Panc1 (cell line): ENCODE results near the gene VWA3B.

Experiments used
- POLR2AphosphoS5 ChIP-seq: IDR thresholded peaks from 2 replicates; pipeline ENCODE4 v1.6.1; 2012; ENCODE audit warnings: mild to moderate bottlenecking, low read depth, low read length, moderate library complexity
- TF ChIP-seq, protein P1 (sequence below): fragments of 450-650 bp; IDR thresholded peaks from 2 replicates; pipeline ENCODE4 v1.5.1; 2017; ENCODE audit warnings: mild to moderate bottlenecking

DNA sequence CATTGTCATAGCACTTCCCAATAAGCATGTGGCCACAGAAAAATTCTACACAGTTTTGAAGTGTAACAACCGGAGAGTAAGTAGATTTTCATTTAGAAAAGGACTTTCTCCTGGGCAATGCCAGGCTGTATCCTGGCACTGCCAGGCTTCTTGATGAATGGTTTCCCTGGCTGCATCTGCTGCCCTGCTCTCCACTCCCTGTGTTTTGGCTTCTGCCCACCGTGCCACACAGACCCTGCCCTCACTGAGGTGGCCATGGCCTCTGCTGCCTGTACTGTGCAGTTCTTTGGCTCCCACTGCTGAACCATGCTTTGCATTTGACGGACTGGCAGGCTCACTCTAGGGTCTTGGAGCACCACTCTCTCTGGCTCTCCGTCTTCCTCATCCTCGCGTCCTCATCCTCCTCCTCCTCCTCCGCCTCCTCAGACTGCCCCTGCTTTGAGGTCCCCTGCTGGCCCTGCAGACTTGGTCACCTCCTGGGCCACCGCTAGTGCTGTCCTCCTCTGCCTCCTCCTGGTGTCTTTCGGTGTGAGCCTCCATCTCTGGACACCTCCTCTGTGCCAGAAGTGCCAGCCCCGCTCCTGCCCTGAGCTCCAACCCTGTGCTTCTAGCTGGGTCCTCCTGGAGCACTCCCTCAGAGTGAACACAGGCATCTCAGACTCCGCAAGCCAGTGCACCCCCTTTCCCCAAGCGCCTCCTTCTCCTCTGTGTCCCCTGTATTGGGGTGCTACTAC lies 213.3 kb downstream of the VWA3B start:
- TF ChIP-seq POLR2AphosphoS5 = no peak
- TF ChIP-seq, protein P1, sequence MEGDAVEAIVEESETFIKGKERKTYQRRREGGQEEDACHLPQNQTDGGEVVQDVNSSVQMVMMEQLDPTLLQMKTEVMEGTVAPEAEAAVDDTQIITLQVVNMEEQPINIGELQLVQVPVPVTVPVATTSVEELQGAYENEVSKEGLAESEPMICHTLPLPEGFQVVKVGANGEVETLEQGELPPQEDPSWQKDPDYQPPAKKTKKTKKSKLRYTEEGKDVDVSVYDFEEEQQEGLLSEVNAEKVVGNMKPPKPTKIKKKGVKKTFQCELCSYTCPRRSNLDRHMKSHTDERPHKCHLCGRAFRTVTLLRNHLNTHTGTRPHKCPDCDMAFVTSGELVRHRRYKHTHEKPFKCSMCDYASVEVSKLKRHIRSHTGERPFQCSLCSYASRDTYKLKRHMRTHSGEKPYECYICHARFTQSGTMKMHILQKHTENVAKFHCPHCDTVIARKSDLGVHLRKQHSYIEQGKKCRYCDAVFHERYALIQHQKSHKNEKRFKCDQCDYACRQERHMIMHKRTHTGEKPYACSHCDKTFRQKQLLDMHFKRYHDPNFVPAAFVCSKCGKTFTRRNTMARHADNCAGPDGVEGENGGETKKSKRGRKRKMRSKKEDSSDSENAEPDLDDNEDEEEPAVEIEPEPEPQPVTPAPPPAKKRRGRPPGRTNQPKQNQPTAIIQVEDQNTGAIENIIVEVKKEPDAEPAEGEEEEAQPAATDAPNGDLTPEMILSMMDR = no peak
